ENCODE measurements around the gene WIPI1. TPM values are rescaled to one million over a fixed set of nuclear protein-coding genes. Genes with fewer than 3 reads are reported as not detected.

Gene WIPI1
- total and polyA plus RNA-seq, 2 of the 13 experiments (the other 11 are each of a cell fraction or from before 2014, with no cell fraction given) = 29.4 to 141 TPM

DNA sequence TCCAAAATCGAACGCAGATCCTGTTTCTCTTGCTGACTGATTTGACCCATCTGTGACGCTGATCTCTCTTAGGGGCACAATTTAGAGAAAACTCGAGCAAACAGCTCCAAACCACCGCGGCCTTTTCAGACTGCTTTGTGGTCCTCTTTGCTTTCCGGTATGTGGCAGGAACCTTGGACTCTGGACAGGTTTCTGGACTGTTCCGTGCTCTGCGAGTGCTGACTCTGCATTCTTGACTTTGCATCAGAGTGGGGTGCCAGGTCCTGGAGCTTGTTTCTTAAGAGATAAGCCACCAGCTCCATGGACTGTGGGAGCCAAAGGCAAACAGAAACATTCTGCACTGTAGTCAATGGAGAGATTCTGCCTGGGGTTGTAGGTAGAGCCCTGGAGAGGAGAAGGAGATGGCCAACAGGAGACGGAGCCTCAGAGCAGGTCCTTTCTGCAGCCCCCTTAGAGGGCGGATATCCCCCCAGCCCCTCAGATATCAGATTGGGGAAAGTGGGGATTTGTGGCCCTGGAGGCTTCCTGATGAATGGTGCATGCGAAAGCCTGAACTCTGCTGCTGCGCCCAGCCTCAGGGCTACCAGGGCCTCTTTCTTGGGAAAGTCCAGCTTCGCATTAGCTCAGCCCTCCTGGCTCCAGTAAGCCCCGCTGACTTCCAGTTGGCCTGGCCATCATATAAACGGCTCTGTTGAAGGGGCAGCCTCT, 65.6 kb downstream of the WIPI1 start (continued):
- TF ChIP-seq, protein P1, sequence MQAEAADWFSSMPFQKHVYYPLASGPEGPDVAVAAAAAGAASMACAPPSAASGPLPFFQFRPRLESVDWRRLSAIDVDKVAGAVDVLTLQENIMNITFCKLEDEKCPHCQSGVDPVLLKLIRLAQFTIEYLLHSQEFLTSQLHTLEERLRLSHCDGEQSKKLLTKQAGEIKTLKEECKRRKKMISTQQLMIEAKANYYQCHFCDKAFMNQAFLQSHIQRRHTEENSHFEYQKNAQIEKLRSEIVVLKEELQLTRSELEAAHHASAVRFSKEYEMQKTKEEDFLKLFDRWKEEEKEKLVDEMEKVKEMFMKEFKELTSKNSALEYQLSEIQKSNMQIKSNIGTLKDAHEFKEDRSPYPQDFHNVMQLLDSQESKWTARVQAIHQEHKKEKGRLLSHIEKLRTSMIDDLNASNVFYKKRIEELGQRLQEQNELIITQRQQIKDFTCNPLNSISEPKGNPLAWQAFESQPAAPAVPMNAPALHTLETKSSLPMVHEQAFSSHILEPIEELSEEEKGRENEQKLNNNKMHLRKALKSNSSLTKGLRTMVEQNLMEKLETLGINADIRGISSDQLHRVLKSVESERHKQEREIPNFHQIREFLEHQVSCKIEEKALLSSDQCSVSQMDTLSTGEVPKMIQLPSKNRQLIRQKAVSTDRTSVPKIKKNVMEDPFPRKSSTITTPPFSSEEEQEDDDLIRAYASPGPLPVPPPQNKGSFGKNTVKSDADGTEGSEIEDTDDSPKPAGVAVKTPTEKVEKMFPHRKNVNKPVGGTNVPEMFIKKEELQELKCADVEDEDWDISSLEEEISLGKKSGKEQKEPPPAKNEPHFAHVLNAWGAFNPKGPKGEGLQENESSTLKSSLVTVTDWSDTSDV (CRISPR knock-in tag; IDR thresholded peaks at IDR 0.05) = no peak
- no peak for TF ChIP-seq HNRNPL (IDR thresholded peaks at IDR 0.05; ENCODE audit: low read depth, low read length)
- 0 out of 2 replicates have a peak, but pooled peaks have one; percentile 12 for TF ChIP-seq CBX5 (CRISPR knock-in tag; IDR thresholded peaks at IDR 0.05; ENCODE audit: borderline replicate concordance)
- TF ChIP-seq, protein P2, sequence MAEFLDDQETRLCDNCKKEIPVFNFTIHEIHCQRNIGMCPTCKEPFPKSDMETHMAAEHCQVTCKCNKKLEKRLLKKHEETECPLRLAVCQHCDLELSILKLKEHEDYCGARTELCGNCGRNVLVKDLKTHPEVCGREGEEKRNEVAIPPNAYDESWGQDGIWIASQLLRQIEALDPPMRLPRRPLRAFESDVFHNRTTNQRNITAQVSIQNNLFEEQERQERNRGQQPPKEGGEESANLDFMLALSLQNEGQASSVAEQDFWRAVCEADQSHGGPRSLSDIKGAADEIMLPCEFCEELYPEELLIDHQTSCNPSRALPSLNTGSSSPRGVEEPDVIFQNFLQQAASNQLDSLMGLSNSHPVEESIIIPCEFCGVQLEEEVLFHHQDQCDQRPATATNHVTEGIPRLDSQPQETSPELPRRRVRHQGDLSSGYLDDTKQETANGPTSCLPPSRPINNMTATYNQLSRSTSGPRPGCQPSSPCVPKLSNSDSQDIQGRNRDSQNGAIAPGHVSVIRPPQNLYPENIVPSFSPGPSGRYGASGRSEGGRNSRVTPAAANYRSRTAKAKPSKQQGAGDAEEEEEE (CRISPR knock-in tag; IDR thresholded peaks at IDR 0.05; ENCODE audit: borderline replicate concordance) = no peak
- TF ChIP-seq, protein P3, sequence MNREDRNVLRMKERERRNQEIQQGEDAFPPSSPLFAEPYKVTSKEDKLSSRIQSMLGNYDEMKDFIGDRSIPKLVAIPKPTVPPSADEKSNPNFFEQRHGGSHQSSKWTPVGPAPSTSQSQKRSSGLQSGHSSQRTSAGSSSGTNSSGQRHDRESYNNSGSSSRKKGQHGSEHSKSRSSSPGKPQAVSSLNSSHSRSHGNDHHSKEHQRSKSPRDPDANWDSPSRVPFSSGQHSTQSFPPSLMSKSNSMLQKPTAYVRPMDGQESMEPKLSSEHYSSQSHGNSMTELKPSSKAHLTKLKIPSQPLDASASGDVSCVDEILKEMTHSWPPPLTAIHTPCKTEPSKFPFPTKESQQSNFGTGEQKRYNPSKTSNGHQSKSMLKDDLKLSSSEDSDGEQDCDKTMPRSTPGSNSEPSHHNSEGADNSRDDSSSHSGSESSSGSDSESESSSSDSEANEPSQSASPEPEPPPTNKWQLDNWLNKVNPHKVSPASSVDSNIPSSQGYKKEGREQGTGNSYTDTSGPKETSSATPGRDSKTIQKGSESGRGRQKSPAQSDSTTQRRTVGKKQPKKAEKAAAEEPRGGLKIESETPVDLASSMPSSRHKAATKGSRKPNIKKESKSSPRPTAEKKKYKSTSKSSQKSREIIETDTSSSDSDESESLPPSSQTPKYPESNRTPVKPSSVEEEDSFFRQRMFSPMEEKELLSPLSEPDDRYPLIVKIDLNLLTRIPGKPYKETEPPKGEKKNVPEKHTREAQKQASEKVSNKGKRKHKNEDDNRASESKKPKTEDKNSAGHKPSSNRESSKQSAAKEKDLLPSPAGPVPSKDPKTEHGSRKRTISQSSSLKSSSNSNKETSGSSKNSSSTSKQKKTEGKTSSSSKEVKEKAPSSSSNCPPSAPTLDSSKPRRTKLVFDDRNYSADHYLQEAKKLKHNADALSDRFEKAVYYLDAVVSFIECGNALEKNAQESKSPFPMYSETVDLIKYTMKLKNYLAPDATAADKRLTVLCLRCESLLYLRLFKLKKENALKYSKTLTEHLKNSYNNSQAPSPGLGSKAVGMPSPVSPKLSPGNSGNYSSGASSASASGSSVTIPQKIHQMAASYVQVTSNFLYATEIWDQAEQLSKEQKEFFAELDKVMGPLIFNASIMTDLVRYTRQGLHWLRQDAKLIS (CRISPR knock-in tag; IDR thresholded peaks at IDR 0.05) = 0 out of 2 replicates have a peak, but pooled peaks have one; percentile 51
- TF ChIP-seq ZNF552 (CRISPR knock-in tag; IDR thresholded peaks at IDR 0.05; ENCODE audit: borderline replicate concordance) = no peak
- TF ChIP-seq CEBPG (CRISPR knock-in tag; IDR thresholded peaks at IDR 0.05) = peak; percentile 52
- no peak for TF ChIP-seq GTF2F1 (IDR thresholded peaks at IDR 0.05; ENCODE audit: low read length)
- TF ChIP-seq, protein P4, sequence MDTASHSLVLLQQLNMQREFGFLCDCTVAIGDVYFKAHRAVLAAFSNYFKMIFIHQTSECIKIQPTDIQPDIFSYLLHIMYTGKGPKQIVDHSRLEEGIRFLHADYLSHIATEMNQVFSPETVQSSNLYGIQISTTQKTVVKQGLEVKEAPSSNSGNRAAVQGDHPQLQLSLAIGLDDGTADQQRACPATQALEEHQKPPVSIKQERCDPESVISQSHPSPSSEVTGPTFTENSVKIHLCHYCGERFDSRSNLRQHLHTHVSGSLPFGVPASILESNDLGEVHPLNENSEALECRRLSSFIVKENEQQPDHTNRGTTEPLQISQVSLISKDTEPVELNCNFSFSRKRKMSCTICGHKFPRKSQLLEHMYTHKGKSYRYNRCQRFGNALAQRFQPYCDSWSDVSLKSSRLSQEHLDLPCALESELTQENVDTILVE (CRISPR knock-in tag; IDR thresholded peaks at IDR 0.05) = peak; percentile 94
- TF ChIP-seq, protein P5, sequence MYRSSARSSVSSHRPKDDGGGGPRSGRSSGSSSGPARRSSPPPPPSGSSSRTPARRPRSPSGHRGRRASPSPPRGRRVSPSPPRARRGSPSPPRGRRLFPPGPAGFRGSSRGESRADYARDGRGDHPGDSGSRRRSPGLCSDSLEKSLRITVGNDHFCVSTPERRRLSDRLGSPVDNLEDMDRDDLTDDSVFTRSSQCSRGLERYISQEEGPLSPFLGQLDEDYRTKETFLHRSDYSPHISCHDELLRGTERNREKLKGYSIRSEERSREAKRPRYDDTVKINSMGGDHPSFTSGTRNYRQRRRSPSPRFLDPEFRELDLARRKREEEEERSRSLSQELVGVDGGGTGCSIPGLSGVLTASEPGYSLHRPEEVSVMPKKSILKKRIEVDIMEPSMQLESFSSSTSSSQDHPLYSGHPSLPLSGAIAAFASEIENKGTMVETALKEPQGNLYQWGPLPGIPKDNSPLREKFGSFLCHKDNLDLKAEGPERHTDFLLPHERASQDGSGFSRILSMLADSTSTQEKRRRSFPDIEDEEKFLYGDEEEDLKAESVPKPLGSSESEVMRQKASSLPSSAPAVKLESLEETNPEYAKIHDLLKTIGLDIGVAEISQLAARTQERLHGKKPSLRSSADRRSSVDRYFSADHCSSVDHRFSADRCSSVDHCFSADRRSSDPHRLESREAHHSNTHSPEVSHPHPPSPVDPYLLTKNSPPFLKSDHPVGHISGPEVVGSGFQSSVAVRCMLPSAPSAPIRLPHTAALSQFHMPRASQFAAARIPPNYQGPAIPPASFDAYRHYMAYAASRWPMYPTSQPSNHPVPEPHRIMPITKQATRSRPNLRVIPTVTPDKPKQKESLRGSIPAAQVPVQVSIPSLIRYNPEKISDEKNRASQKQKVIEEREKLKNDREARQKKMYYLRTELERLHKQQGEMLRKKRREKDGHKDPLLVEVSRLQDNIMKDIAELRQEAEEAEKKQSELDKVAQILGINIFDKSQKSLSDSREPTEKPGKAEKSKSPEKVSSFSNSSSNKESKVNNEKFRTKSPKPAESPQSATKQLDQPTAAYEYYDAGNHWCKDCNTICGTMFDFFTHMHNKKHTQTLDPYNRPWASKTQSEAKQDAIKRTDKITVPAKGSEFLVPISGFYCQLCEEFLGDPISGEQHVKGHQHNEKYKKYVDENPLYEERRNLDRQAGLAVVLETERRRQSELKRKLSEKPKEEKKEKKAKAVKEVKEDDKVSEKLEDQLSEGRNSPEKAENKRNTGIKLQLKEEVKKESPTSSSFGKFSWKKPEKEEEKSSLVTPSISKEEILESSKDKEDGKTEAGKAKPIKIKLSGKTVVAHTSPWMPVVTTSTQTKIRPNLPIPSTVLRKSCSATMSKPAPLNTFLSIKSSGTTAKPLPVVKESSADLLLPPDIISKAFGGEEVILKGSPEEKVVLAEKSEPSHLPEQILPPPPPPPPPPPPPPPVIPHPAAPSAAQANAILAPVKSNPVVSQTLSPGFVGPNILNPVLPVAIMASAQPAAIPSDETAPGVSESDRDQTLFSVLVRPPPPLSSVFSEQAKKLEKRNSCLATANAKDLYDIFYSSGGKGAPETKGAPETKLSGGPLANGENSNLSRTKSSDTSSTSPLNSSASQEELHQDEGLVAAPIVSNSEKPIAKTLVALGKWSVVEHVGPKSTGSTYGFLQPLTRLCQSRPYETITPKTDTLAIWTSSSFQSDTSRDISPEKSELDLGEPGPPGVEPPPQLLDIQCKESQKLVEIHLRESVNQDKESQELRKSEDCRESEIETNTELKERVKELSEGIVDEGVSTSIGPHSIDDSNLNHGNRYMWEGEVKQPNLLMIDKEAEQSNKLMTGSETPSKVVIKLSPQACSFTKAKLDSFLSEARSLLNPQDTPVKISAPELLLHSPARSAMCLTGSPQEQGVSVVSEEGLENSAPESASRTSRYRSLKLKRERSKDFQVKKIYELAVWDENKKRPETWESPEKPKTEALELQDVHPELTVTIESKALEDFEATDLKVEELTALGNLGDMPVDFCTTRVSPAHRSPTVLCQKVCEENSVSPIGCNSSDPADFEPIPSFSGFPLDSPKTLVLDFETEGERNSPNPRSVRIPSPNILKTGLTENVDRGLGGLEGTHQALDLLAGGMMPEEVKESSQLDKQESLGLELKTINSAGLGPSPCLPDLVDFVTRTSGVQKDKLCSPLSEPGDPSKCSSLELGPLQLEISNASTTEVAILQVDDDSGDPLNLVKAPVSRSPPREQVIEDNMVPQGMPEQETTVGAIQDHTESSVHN (CRISPR knock-in tag; IDR thresholded peaks at IDR 0.05) = no peak

Measured in HepG2 (cell line).